Activated CD8-positive, alpha-beta T cell treated with anti-CD3 and anti-CD28 coated beads, Interleukin-2, amount 10 ng/mL, durations not matched to agents 7 days and 5 days (primary cell): ENCODE data around the gene POFUT1. TPM values are rescaled to one million over a fixed set of nuclear protein-coding genes. Genes with fewer than 3 reads are reported as not detected.
A peak's percentile ranks its signal among the peaks of the same experiment; 100 is the strongest.

Source experiments
- ATAC-seq: fragments of 150-1000 bp; cut with Tn5 transposase; one replicate; pipeline ENCODE4 v1.10.0; 2021; ENCODE audit warnings: moderate library complexity
- CTCF ChIA-PET: fragments of 350-600 bp; sonication (Branson Sonifier 250); formaldehyde crosslinking; loops from one replicate; lab custom pipeline; 2021; ENCODE audit warnings: antibody characterized with exemption; lab: Charles Lee
- POLR2A ChIA-PET: fragments of 350-600 bp; sonication (Branson Sonifier 250); formaldehyde crosslinking; loops from one replicate; lab custom pipeline; 2021; ENCODE audit warnings: antibody characterized with exemption; lab: Charles Lee
- DNase-seq: peaks from one replicate; pipeline ENCODE4 v3.0.0-alpha.2; 2020
- H3K27ac Mint-ChIP-seq: one replicate; pipeline ENCODE4 v1.8.0; 2021; ENCODE audit warnings: mild to moderate bottlenecking, mixed read lengths
- H3K27me3 Mint-ChIP-seq: one replicate; pipeline ENCODE4 v1.8.0; 2021; ENCODE audit warnings: low read depth, mixed read lengths
- H3K36me3 Mint-ChIP-seq: one replicate; pipeline ENCODE4 v1.8.0; 2021; ENCODE audit warnings: low read depth, mixed read lengths
- H3K4me1 Mint-ChIP-seq: one replicate; pipeline ENCODE4 v1.8.0; 2021; ENCODE audit warnings: low read depth, mixed read lengths
- H3K4me3 Mint-ChIP-seq: one replicate; pipeline ENCODE4 v1.8.0; 2021; ENCODE audit warnings: mild to moderate bottlenecking, mixed read lengths
- H3K9me3 Mint-ChIP-seq: one replicate; pipeline ENCODE4 v1.8.0; 2022; ENCODE audit warnings: mixed read lengths; ENCODE audit not compliant: insufficient read depth
- total RNA-seq, 2 experiments: library from RNA; stranded (reverse); gene quantifications; one replicate each; pipeline ENCODE4 v1.2.3, GENCODE V29; 2021

Gene POFUT1
- total RNA-seq, 2 experiments from 2014 or later: 23.5 to 24.8 TPM

DNA sequence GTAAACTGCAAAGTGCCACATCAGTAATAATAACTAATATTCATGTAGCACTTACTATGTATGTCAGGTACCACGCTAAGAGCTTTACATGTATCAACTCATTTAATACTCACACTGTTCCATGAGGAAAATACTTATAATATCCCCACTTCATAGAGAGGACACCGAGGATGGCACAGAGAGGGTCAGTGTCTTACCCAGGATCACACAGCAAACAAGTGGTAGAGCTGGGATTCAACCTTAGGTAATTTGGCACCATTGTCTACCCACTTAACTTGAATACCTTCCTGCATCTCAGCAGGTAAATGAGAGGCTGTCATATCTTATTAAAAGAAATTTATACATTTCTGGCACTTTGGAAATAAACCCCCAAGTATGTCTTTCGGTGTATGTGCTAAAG is 8.0 kb downstream of the POFUT1 start:
- POLR2A ChIA-PET: interaction anchor here (1.0 kb wide), 1 partner anchor 61 kb away, joined by 3 read pairs; no protein-coding TSS in a partner anchor
- Mint-ChIP-seq H3K9me3 (no peaks in the 10 kb centered on the region), H3K27ac (no peak overlapping the region), H3K27me3 (no peaks in the 10 kb centered on the region), H3K4me3 (no peak overlapping the region), H3K36me3 (peaks cover 64% of the 10 kb centered on the region), H3K4me1 (peaks cover 14% of the 10 kb centered on the region)
- no peak for ATAC-seq
- DNase-seq: no peak
- CTCF ChIA-PET: interaction anchor here (1.2 kb wide), 1 partner anchor 10 kb away, joined by 3 read pairs; no protein-coding TSS in a partner anchor

DNA sequence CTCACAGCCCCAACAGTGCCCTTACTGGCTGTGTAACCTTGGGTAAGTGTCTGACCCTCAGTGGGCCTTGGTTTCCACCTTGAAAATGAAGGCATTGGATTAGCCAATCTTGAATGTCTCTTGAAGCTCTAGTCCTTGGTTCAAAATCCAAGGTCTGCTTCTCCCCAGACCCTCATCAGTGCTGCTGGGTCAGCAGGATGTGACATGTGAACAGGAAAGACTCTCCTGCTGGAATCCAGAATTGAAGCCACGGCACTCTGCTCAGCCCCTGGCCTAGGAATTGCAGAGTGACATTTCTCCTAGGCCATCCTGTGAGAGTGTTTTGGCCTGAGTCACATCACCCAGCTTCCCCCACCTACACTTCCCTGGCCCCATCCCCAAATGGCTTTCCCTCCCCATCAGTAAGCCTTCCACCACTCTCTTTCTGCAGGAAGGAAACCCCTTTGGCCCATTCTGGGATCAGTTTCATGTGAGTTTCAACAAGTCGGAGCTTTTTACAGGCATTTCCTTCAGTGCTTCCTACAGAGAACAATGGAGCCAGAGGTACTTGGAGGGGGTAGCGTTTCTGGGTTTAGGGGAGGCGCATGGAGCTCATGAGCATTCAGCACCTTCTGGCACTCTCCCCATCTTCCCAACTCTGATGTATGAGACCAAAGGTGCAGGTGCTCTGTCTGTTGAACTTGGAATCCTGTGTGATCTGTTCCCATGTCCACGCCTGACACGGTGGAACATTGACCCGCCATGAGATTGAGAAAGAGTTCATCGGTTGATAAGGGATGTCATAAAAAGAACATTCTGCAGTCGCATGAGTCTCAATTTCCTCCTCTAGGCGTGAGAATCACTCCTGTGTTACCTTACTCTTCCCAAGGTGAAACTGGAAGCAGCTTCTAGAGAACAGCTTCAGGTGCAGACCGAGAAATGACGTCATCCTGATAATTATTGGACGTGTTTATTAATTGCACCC is 8.8 kb downstream of the POFUT1 start:
- POLR2A ChIA-PET: interaction anchor here (1.0 kb wide), 1 partner anchor 61 kb away, joined by 3 read pairs; no protein-coding TSS in a partner anchor
- H3K27me3 Mint-ChIP-seq: no peaks in the 10 kb centered on the region
- no peaks in the 10 kb centered on the region for H3K9me3 Mint-ChIP-seq
- DNase-seq: no peak
- peaks cover 8% of the 10 kb centered on the region for H3K4me1 Mint-ChIP-seq
- no peak overlapping the region for H3K4me3 Mint-ChIP-seq
- CTCF ChIA-PET: interaction anchor here (1.2 kb wide), 1 partner anchor 9 kb away, joined by 3 read pairs; no protein-coding TSS in a partner anchor
- H3K36me3 Mint-ChIP-seq: peaks cover 65% of the 10 kb centered on the region
- ATAC-seq: no peak
- H3K27ac Mint-ChIP-seq: no peak overlapping the region

DNA sequence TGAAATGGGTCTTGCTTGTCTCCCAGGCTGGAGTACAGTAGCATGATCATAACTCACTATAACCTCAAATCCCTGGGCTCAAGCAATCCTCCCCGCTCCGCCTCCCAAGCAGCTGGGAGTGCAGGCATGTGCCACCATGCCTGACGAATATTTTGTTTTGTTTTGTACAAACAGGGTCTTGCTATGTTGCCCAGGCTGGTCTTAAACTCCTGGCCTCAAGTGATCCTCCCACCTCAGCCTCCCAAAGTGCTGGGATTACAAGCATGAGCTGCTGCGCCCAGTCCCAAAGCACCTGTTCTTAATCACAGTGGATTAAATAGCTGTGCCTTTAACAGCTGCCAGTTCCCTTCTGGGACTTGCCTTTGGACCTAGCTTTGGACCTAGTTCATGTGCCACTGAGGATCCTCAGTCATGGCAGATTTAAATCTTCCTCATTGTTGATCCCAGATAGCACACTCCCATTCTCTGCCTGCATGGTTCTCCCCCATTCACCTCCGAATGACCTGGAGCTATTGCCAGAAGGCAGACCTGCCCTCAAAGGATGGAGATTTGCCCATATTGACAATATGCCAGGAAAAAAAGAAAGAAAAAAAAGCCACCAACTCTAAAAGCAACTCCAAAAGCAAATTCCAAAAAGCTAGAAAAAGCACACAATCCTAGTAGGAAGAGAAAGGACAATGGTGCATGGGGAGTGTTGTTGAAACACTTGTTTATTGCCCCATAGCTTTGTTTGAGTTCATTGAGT is 10.6 kb downstream of the POFUT1 start:
- H3K27me3 Mint-ChIP-seq: no peaks in the 10 kb centered on the region
- H3K36me3 Mint-ChIP-seq: peaks cover 61% of the 10 kb centered on the region
- H3K9me3 Mint-ChIP-seq: no peaks in the 10 kb centered on the region
- DNase-seq (no peak), ATAC-seq (no peak)
- H3K4me3 Mint-ChIP-seq: no peak overlapping the region
- no peak overlapping the region for H3K27ac Mint-ChIP-seq
- H3K4me1 Mint-ChIP-seq: no peaks in the 10 kb centered on the region
- POLR2A ChIA-PET: no interaction called here
- CTCF ChIA-PET: interaction anchor here (0.6 kb wide), 1 partner anchor 298 kb away, joined by 3 read pairs; no protein-coding TSS in a partner anchor

DNA sequence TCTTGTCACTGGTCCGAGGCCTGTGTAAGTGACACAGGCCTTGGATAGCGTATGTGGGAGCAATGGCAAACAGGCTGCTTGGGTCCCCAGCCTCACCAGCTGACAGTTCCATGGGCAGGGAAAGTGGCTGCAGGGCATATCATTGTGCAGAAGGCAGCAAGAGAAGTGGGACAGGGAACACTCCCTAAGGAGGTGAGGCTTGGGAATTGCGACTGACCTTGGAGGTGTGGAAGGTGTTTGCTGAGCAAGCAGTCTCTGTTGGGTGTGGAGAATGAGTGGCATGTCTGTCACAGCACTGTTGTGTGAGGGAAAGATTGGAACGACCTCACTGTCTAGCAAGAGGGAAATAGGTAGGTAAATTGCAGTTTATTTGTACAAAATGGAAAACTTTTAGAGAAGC is 16.8 kb downstream of the POFUT1 start:
- DNase-seq: no peak
- H3K27me3 Mint-ChIP-seq: no peaks in the 10 kb centered on the region
- H3K4me3 Mint-ChIP-seq: no peak overlapping the region
- no peak overlapping the region for H3K27ac Mint-ChIP-seq
- no peaks in the 10 kb centered on the region for H3K4me1 Mint-ChIP-seq
- H3K9me3 Mint-ChIP-seq: no peaks in the 10 kb centered on the region
- ChIA-PET CTCF (no interaction called here), POLR2A (interaction anchor here (0.6 kb wide), 1 partner anchor 15 kb away, joined by 3 read pairs; no protein-coding TSS in a partner anchor)
- peaks cover 43% of the 10 kb centered on the region for H3K36me3 Mint-ChIP-seq
- no peak for ATAC-seq

DNA sequence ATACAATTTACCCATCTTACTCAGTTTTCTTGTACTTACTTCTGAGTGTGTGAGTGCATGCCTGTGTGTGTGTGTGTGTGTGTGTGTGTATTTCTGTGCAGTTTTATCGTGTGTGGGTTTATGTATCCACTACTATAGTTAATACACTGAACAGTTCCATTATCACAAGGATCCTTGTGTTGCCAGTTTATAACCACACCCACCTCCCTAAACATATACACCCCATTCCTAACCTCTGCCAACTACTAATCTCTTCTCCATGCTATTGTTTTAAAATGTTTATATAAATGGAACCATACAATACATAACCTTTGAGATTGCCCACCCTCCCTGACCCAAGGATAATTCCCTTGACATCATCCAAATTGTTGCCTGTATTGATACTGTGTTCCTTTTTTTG is 18.7 kb downstream of the POFUT1 start:
- no peak for ATAC-seq
- ChIA-PET CTCF (interaction anchor here (1.0 kb wide), 1 partner anchor 11 kb away, joined by 3 read pairs; no protein-coding TSS in a partner anchor), POLR2A (no interaction called here)
- Mint-ChIP-seq H3K27ac (no peak overlapping the region), H3K9me3 (no peaks in the 10 kb centered on the region), H3K4me3 (no peak overlapping the region), H3K36me3 (peaks cover 40% of the 10 kb centered on the region), H3K27me3 (no peaks in the 10 kb centered on the region), H3K4me1 (peaks cover 3% of the 10 kb centered on the region)
- no peak for DNase-seq

DNA sequence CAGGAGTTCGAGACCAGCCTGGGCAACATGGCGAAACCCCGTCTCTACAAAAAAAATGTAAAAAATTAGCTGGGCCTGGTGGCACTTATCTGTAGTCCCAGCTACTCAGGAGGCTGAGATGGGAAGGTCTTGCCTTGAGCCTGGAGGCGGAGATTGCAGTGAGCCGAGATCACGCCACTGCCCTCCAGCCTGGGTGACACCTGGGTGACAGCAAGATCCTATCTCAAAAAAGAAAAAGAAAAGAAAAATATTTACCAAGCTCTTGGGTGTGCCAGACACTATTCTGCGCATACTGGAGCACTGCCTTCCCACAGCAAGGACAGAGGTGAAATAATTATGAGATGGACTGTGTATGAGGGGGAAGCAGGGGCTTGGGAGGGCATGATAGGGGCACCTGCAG is 19.6 kb downstream of the POFUT1 start:
- DNase-seq: no peak
- no peak for ATAC-seq
- H3K27ac Mint-ChIP-seq: no peak overlapping the region
- ChIA-PET CTCF (no interaction called here), POLR2A (no interaction called here)
- H3K4me1 Mint-ChIP-seq: peaks cover 12% of the 10 kb centered on the region
- peaks cover 44% of the 10 kb centered on the region for H3K36me3 Mint-ChIP-seq
- no peak overlapping the region for H3K4me3 Mint-ChIP-seq
- no peaks in the 10 kb centered on the region for H3K9me3 Mint-ChIP-seq
- H3K27me3 Mint-ChIP-seq: no peaks in the 10 kb centered on the region

DNA sequence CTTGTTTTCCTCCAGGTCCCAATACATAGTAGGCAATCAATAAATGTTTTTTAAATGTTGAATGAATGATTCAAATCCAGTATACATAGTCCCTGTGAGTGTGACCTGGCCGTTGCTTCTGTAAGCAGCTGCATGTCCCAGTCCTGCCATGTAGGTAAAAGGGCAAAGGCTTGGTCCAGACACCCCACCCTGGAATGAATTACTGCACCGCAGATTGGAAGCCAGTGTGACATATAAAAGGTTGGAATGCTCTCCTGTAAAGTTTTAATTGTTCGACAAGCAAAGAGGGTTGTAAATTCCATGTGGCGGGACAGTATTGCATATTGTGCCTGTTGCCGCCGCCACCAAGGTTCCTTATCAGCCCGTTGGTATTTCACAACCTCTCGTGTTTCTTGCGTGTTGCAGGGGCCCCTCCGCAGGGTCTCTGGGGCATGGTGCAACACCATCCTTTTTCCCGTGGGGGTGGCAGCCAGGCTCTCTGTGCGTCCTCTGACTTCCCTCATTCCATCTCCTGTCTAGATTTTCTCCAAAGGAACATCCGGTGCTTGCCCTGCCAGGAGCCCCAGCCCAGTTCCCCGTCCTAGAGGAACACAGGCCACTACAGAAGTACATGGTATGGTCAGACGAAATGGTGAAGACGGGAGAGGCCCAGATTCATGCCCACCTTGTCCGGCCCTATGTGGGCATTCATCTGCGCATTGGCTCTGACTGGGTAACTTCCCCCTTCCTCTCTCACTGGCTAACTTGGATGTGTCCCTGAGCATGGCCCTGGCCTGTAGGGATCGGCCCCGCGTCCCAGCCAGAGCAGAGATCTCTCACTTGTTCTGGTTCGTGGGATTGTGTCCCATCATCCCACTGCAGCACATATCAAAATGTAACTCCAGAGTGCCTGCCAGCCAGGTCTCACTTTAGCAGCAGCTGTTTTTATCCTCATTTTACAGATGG is 20.3 kb downstream of the POFUT1 start:
- CTCF ChIA-PET: no interaction called here
- DNase-seq (no peak), ATAC-seq (no peak)
- POLR2A ChIA-PET: no interaction called here
- Mint-ChIP-seq H3K27me3 (no peaks in the 10 kb centered on the region), H3K36me3 (peaks cover 48% of the 10 kb centered on the region), H3K4me3 (no peak overlapping the region), H3K4me1 (peaks cover 19% of the 10 kb centered on the region), H3K9me3 (no peaks in the 10 kb centered on the region), H3K27ac (no peak overlapping the region)

DNA sequence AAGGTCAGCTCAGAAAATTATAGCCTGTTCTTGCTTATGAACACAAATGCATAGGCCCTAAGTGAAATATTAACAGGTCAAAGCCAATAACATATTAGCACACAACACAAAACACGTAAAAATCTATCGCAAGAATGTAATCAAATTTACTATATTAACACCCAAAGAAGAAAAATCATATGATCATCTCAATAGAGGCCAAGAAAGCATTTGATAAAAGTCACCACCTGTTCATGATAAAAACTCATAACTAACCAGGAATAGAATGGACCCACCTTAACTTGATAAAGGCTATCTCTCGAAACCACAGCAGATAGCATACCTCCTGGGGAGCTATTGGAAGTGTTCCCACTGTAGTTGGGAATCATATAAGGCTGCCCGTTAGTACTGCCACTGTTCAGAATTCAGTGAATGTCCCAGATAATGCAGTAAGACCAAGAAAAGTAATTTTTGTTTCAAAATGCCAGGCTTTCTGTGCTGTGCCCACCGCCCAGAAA is 21.6 kb downstream of the POFUT1 start:
- DNase-seq (no peak), ATAC-seq (no peak)
- H3K4me3 Mint-ChIP-seq: no peak overlapping the region
- CTCF ChIA-PET: no interaction called here
- H3K27ac Mint-ChIP-seq: no peak overlapping the region
- no peaks in the 10 kb centered on the region for H3K9me3 Mint-ChIP-seq
- peaks cover 59% of the 10 kb centered on the region for H3K36me3 Mint-ChIP-seq
- POLR2A ChIA-PET: no interaction called here
- no peaks in the 10 kb centered on the region for H3K27me3 Mint-ChIP-seq
- H3K4me1 Mint-ChIP-seq: peaks cover 27% of the 10 kb centered on the region

DNA sequence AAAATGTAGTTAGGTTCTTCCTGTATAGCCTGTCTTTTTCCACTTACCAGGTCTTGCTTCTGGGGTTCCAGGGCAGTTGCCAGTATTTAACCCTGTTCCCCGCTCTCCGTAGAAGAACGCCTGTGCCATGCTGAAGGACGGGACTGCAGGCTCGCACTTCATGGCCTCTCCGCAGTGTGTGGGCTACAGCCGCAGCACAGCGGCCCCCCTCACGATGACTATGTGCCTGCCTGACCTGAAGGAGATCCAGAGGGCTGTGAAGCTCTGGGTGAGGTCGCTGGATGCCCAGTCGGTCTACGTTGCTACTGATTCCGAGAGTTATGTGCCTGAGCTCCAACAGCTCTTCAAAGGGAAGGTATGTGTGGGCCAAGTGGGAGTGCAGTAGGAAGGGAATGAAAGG is 23.0 kb downstream of the POFUT1 start:
- peaks cover 68% of the 10 kb centered on the region for H3K36me3 Mint-ChIP-seq
- CTCF ChIA-PET: interaction anchor here (0.6 kb wide), 1 partner anchor 85 kb away, joined by 4 read pairs; no protein-coding TSS in a partner anchor
- POLR2A ChIA-PET: interaction anchor here (0.7 kb wide), 1 partner anchor 44 kb away, joined by 4 read pairs; no protein-coding TSS in a partner anchor

DNA sequence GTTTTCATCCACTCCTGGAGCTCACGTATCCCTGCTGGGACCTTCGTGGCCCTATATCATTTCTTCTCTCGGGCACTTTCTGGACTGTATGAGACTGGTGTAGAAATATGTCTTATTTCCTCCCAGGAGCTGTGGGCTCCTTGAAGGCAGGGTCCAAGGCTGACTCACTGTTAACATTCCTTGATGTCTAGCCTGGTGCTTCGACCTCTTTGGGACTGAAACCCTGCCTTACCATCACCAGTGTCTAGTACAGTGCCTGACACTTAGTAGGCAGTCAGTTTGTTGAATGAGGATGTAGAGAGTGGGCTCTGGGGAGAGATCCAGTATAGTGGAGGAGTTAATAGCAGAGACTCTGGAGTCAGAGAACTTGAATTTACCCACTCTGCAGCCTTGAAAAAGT is 23.6 kb downstream of the POFUT1 start:
- Mint-ChIP-seq H3K27ac (peak overlapping the region; percentile 85), H3K4me1 (peaks cover 28% of the 10 kb centered on the region), H3K4me3 (no peak overlapping the region), H3K27me3 (no peaks in the 10 kb centered on the region), H3K36me3 (peaks cover 69% of the 10 kb centered on the region), H3K9me3 (no peaks in the 10 kb centered on the region)
- no peak for ATAC-seq
- DNase-seq: no peak
- ChIA-PET CTCF (interaction anchor here (0.6 kb wide), 1 partner anchor 85 kb away, joined by 4 read pairs; no protein-coding TSS in a partner anchor), POLR2A (interaction anchor here (0.7 kb wide), 1 partner anchor 44 kb away, joined by 4 read pairs; no protein-coding TSS in a partner anchor)

More for the DNA sequence above, 23.0 kb downstream of the POFUT1 start:
- no peak for ATAC-seq
- no peak overlapping the region for H3K27ac Mint-ChIP-seq
- no peaks in the 10 kb centered on the region for H3K27me3 Mint-ChIP-seq
- DNase-seq: no peak
- no peak overlapping the region for H3K4me3 Mint-ChIP-seq
- H3K9me3 Mint-ChIP-seq: no peaks in the 10 kb centered on the region
- H3K4me1 Mint-ChIP-seq: peaks cover 28% of the 10 kb centered on the region
